ENCODE measurements around the gene LMF2. TPM values are rescaled to one million over a fixed set of nuclear protein-coding genes. Genes with fewer than 3 reads are reported as not detected.

The LMF2 gene
- total and polyA plus RNA-seq, 2 of the 8 experiments (the other 6 are each of a cell fraction or from before 2014, with no cell fraction given), result 34.3 to 62.9 TPM

DNA sequence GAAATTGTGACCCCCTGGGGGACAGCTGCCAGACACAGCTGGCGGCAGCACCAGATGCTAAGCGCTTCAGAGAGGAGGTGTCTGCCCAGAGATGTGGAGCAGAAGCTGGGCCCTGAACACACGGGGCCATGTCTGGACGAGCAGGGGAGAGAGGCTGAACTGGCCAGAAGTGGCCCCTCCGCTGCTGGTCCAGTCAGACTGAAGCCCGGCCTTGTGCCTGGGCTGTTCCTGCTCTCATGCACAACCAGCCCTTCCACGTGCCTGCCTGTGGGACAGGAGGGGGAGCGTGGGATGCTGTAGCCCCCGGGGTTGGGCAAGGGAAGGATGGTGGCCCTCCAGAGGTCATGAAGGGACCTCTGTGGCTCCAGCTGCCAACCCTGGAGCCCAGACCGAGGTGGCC, 24.4 kb downstream of the LMF2 start:
- Histone ChIP-seq H3K36me3 (ENCODE audit: control insufficient read depth in 2 of 4, insufficient read depth in 4 of 4, low read length in 3 of 4) (0 out of 8 replicates have a peak, but pooled peaks cover 0 to 2% (median 0%) of the 10 kb centered on the region in 4 experiments), H3K27ac (ENCODE audit: low read depth, low read length) (no peak overlapping the region), H3K79me1 (ENCODE audit: low read depth, low read length) (no peaks in the 10 kb centered on the region), H4K5ac (ENCODE audit: insufficient read length, low read depth, low read length) (no peak overlapping the region), H2BK12ac (ENCODE audit: low read depth, low read length) (0 out of 2 replicates have a peak overlapping the region, but pooled peaks have one; percentile 60), H3K23me2 (ENCODE audit: low read depth, low read length) (peaks cover 4% of the 10 kb centered on the region; the same call in 1 of the 2 replicates), H3K14ac (ENCODE audit: insufficient read length) (no peak overlapping the region), H2BK20ac (ENCODE audit: low read length) (no peak overlapping the region), H3K4me1 (replicated peaks in 1 of 4; ENCODE audit: control insufficient read depth in 3 of 4, insufficient read depth in 4 of 4, low read length in 3 of 4) (peaks cover 0 to 5% (median 0%) of the 10 kb centered on the region in 4 experiments; a peak in 4 of 7 replicates), H3K18ac (ENCODE audit: extremely low read depth, low read length) (no peak overlapping the region), H2BK120ac (replicated peaks; ENCODE audit: low read depth, low read length) (no peak overlapping the region), H3K56ac (replicated peaks; ENCODE audit: insufficient read length, low read depth, low read length) (no peak overlapping the region), H3K4me3 (ENCODE audit: extremely low read depth in 1 of 4, insufficient read depth in 2 of 4, low read depth in 3 of 4, low read length in 4 of 4) (no peak overlapping the region), H2BK5ac (ENCODE audit: low read depth, low read length) (no peak overlapping the region), H3K4me2 (ENCODE audit: insufficient read depth in 1 of 2, low read depth in 2 of 2, low read length in 2 of 2) (no peak overlapping the region), H4K20me1 (replicated peaks in 1 of 2; ENCODE audit: control insufficient read depth in 1 of 2, insufficient read depth in 2 of 2, low read length in 2 of 2) (peaks cover 0 to 3% of the 10 kb centered on the region in 2 experiments), H3K79me2 (ENCODE audit: control insufficient read depth in 1 of 2, insufficient read depth in 2 of 2, low read length in 2 of 2) (no peaks in the 10 kb centered on the region), H3K9ac (replicated peaks in 1 of 4; ENCODE audit: extremely low read depth in 1 of 4, low read depth in 3 of 4, low read length in 3 of 4) (no peak overlapping the region), H2BK15ac (ENCODE audit: low read length) (no peak overlapping the region), H4K8ac (ENCODE audit: extremely low read depth, insufficient read depth, low read length) (no peak overlapping the region), H3K27me3 (replicated peaks in 1 of 4; ENCODE audit: control insufficient read depth in 3 of 4, extremely low read depth in 1 of 4, insufficient read depth in 3 of 4, low read length in 3 of 4) (peaks cover 1 to 22% (median 13%) of the 10 kb centered on the region in 4 experiments; a peak in 6 of 7 replicates), H2AFZ (ENCODE audit: low read length) (no peak overlapping the region), H3K9me3 (ENCODE audit: insufficient read depth in 2 of 2, low read depth in 1 of 2, low read length in 1 of 2) (no peaks in the 10 kb centered on the region), H3K23ac (ENCODE audit: insufficient read length) (no peak overlapping the region), H4K91ac (replicated peaks; ENCODE audit: insufficient read length, low read length) (no peak overlapping the region), H3K4ac (replicated peaks; ENCODE audit: insufficient read length, low read depth, low read length) (no peak overlapping the region), H2AK5ac (ENCODE audit: low read depth, low read length) (no peak overlapping the region)
- ChIA-PET POLR2A (ENCODE audit: partially characterized antibody) (interaction anchor here (1.4 to 4.8 kb wide), 10 partner anchors 9 to 29 kb away, joined by 3 to 21 read pairs (median 7); partner anchors contain the start of genes LMF2 and NCAPH2), CTCF (ENCODE audit: partially characterized antibody) (interaction anchor here (0.6 to 5.6 kb wide), 6 partner anchors 9 to 213 kb away, joined by 3 to 54 read pairs (median 4); partner anchors contain the start of gene SCO2)
- no peak for FAIRE-seq
- 95% methylated on average over 10 of the region's 10 CpGs; no CpG with 5 or more reads in 1 of the 2 experiments for WGBS, 2 experiments (ENCODE audit: extremely low coverage in 1 of 2, insufficient coverage in 1 of 2, insufficient read length in 1 of 2, insufficient replicate concordance in 2 of 2, low coverage in 1 of 2, low lambda C conversion rate in 2 of 2, missing lambda C conversion rate in 1 of 2)
- TF ChIP-seq TEAD4 (IDR thresholded peaks at IDR 0.05; ENCODE audit: low read depth, low read length) (no peak), ASH2L (IDR thresholded peaks at IDR 0.05; ENCODE audit: low read length) (no peak), FOSL1 (IDR thresholded peaks at IDR 0.05; ENCODE audit: insufficient read depth, low read depth, low read length) (no peak), BCL11A (IDR thresholded peaks at IDR 0.05; ENCODE audit: low read depth in 2 of 2, low read length in 2 of 2) (no peak), CREB1 (IDR thresholded peaks at IDR 0.05) (no peak), GABPA (IDR thresholded peaks at IDR 0.05; ENCODE audit: borderline replicate concordance, insufficient read depth, low read length) (no peak)
- no peak for DNase-seq (ENCODE audit: low read depth in 1 of 2, low spot score in 2 of 2)

All from H1 (cell line).